HG03469 (cell line): ENCODE data around the gene GFOD2.

Experiments used
- ATAC-seq: cut with Tn5 transposase; IDR thresholded peaks from one replicate; pipeline ENCODE4 v1.9.1; 2021; ENCODE audit warnings: mild to moderate bottlenecking, moderate library complexity, moderate number of reproducible peaks; ENCODE audit not compliant: unreplicated experiment

Gene GFOD2

DNA sequence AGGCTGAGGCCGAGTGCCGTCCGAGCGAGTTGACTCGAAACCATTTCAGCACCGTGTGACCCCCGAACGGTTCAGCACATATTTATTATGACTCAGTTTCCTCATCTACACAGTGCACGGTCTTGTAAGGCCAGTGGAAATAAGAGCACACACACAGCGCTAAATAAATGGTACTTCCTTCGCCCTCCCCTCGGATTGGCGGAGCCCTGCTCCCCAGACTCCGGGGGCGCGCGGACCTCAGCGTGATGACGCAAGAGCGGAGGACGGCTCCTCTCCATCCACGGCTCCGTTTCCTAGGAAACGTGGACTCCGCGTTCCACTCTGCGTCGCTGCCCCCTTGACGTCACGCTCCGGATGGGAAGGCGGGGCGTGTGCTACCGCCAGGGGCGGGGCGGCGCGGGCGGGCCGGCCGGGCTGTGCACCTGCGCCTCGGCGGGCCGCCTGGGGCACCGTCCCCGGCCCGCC lies 58.5 kb downstream of the GFOD2 start, which contains the start of gene PARD6A:
TSS of gene PARD6A (plus strand) at position 397 of the 465 bp plus-strand sequence. CDS start 79 bp downstream, outside the sequence.
- peak; percentile 53 for ATAC-seq

DNA sequence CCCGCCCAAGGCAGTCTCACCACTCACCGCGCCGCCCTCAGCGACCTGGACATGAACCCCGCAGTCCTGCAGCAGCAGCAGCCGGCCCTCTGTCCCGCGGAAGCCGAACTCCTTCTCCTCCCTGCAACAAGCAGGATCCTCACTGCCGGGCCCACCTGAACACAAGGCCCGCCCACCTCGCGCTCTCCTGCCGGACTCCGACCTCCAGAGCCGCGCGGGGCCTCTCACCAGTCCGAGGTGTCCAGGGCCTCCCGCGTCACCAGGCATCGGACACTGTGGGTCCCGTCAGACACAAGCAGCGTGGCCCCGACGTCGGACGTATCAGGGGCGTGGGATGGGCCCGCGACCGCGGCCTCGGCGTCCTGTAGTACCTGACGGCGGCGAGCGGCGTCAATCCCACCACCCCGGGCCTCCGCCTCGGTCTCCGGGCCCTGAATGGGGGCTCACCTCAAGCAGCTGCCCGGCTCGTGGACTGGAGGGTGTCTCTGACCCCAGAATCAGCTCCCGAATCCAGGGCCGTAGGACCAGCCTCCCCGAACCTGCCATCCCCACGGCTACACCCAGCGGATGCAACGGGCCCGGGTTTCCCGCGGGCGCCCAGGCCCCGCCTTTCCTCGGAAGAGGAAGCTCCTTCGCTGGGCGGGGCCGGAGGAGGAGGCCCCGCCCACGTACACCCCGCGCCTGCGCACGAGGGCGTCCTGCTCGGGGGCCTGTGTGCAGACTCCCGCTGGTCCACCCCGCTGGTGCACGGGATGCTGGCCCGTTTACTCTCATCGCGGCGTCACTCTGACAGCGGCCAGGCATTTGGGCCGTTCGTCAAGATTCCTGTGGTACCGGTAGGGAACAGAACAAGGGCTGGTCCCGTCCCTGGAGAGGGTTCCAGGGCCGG lies 59.2 kb downstream of the GFOD2 start, which contains the start of gene ACD:
TSS of gene ACD (minus strand) at position 586 of the 889 bp plus-strand sequence. CDS start at position 546, 40 bp downstream.
- ATAC-seq, result peak; percentile 32

DNA sequence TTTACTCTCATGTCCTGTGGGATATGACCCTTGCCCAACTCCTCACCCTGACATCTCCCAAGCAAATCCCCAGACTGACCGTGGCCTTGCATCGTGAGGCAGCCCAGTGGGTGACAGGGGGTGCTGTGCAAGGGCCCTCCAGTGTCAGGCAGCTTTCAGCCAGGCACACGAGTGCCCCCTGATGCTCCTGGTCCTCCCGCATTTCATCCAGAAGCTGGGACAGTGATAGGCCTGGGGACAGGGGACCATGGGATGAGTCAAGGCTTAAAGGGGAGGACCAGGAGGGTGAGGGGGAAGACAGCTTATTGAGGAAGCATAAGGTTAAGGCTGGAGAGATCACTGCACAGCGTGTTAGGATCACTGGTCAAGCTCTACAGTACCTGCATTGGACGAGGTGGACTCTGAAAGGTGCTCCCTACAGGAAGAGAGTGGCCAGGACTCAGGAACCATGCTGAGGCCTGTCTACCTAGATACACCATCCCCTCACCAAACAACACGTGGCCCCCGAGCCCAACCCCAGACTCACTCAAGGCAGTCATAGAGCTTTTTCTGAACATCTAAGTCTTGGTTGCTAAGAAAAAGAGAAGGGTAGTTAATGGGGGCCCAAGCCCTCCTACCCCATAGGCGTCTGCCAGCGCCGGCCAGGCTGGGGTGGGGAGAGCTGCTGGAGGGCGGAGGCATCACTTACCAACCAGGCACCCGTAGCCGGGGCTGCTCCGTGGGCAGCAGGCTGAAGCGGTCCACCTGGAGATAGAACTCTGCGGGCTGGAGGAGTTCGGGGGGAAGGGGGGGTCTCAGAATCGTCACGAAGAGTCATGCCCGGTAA lies 60.1 kb downstream of the GFOD2 start:
- ATAC-seq, result no peak

DNA sequence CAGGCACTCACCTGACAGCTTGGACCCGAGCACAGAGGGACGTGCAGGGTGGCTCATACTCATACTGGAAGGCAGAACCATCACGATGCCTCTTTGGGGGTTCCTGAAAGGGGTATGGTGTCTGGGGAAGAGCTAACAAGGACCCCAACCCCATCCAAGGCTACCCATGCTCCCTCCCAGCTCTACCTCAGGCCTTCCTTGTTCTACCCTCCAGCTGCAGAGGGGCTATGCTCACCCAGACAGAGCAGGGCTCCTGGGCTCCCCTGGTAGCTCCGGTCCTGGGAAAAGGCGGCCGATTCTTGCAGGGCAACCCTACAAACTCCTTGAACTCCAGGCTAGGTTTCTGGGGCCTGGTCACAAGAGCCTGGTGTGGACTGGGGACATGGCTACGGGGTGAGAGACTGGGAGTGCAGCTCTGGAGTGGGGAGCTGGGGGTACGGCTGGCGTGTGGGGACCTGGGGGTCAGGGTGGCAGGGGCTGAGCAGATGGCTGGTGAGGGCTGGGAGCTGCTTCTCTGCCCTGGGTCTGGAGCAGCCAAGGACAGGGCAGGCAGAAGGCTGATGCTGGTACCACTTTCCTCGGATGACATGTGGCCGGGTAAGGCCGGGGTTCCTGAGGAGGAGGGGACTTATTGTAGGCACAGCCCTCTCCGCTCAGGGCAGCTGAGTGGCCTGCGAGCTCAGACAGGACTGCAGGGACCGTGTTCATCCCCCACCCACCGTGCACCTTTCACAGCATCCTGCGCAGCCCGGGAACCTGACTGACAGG lies 61.2 kb downstream of the GFOD2 start:
- ATAC-seq, result no peak

DNA sequence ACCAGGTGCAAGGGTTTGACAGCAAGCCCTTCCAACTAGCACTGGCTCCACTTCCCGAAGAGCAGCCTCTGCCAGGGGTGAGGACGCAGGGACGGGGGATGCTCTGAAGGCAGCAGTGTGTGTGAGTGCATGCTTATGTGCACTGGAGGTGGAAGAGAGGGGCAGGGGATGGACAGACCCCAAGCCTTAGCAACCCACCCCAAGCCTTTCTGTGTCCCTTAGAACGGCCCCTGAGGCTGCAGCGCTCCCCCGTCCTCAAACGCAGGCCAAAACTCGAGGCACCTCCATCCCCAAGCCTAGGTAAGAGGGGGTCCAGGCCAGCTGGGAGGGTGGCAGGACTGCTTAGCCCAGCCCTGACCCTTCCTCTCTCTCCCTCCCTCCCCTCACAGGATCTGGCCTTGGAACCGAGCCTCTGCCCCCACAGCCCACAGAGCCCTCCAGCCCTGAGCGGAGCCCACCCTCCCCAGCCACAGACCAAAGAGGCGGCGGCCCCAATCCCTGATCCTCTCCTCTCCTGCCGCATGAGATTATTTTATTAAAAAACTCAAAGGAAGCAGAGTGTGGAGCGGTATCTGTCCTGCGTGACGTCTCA lies 62.0 kb downstream of the GFOD2 start:
- no peak for ATAC-seq

DNA sequence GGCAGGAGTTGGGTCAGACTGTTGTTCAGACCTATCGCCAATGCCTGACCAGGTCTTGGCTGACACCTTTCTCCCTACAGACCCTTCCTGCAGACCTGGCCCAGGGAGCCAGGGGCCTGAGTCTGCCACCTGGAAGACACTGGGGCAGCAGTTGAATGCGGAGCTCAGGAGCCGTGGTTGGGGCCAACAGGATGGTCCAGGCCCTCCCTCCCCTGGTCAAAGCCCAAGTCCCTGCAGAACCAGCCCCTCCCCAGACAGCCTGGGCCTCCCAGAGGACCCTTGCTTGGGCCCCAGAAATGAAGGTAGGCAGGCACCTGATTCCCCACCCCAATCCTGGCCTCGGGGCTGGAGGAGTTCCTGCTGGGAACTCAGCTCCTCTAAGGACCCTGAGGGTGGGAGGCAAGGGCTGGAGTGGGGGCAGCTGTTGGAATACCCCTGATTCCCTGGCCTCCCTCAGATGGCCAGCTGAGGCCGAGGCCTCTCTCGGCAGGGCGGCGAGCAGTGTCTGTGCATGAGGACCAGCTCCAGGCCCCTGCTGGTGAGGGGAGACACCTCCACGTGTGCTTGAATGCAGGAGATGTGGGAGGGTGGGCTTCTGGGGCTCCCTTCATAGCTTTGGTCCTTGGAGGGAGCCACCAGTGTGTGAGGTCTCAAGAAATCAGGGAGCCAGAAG lies 62.6 kb downstream of the GFOD2 start:
- no peak for ATAC-seq

DNA sequence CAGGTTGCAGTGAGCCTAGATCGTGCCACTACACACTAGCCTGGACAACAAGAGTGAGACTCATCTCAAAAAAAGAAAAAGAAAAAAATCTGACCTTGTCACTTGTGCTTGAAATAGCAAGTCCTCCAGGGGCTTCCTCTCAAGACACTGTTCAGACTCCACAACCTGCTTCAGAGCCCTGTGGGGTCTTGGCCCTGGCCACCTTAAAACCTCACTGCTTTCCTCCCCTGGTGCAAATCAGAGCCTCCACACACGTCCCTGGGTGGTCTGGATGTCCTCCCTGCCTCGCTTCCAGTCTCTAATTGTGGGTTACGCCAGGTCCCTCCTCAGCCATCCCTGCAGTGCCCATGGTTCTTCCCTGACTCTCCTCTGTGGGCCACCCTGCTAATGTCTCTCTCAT lies 63.8 kb downstream of the GFOD2 start:
- no peak for ATAC-seq

DNA sequence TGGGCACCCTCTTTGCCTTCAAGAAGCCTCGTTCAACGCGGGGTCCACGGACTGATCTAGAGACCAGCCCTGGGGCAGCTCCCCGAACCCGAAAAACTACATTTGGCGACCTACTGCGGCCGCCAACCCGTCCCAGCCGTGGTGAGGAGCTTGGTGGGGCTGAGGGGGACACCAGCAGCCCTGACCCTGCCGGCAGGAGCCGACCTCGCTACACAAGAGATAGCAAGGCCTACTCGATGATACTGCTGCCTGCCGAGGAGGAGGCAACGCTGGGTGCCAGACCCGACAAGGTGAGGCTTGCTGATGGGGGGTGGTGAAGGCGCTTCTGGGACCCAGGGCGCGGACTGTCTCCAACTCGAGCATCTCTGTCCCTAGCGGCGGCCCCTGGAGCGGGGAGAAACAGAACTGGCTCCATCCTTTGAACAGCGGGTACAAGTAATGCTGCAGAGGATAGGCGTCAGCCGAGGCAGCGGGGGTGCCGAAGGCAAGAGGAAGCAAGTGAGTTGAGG lies 64.7 kb downstream of the GFOD2 start:
- ATAC-seq, result no peak

DNA sequence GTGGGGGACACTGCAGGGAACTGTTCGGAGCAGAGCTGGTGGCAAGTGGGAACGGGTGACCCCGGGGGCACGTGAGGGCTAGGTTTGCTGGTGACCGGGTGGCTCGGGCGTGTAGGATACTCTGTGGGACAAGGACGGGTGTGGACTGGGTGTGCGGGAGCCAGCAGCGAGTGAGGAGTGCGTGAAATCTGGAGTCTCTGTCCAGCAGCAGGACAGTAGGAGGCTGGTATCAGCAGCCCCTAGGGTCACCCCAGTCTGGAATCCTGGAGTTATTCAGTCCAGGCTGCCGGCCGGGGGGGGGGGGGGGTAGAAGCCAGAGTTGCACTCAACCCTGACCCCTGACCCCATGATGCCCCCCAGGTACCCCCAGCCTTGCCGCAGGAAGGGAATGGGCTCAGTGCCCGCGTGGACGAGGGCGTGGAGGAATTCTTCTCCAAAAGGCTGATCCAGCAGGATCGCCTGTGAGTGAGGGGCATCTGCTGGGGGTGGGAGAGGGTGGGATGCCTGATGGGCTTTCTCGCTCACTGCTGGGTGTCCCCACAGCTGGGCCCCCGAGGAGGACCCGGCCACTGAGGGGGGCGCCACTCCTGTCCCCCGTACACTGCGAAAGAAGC lies 65.2 kb downstream of the GFOD2 start:
- no peak for ATAC-seq

DNA sequence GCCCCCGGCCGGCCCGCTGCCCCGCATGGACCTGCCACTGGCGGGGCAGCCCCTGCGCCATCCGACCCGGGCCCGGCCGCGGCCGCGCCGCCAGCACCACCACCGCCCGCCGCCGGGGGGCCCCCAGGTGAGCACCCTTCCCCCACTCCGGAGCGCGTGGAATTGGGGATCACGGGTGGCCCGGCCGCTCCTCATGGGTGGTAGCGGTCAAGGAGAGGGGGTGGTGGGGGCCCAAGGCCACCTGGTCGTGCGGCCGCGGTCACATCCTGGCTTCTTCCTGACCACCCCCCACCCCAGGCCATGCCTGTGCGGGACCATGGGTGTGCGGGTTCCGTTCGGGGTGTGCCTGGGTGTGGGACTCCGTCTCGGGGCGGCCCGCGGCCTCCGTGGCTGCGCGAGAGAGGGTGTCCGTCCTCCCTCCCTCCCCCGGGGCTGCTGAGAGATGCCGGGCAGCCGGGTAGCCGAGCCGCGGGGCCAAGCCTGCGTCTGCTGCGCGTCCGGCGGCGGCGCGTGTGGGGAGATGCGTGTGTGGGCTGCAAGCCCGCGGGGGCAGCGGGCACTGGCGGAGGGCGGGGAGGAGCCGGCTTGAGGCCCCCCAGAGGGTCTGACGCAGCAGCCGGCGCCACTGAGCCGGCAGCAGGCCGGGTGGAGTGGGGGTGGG lies 65.9 kb downstream of the GFOD2 start:
- ATAC-seq, result no peak

DNA sequence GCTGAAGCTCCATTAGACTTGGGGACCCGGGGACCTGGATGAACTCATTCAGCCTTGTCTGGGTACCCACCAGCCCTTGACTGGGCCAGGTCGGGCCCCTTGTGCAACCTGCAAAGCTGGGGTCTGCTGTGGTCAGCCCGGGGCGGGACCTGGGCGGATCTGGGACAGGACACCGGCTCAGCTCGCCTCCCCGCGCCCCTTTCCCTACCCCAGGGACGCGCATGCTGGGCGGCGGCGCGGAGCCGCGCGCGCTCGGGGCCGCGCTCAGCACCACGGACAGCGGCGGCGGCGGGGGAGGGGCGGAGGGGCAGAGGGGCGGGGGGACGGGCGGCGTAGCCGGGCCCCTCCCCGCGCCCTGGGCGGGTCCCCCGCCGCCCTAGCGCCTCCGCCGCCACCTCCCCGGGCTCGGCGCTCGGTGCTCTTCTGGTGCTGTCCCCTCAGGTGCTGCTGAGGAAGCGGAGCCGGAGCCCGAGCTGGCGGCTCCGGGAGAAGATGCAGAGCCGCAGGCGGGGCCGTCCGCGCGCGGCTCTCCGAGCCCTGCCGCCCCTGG lies 66.5 kb downstream of the GFOD2 start:
- no peak for ATAC-seq

DNA sequence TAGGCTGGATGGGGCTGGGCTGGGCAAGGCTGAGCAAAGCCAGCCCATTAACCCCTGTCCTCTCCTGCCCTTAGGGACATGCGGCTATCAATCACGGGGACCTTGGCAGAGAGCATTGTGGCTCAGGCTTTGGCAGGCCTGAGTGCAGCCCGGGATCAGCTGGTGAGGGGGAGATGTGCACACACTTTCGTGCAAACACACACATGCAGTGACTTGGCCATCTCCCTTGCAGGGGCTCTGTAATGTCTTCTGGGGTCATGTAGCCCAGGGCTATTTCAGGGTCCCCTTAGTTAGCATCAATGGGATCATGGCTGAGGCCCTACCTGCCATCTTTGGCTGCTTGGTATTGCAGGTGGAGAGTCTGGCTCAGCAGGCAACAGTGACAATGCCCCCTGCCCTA lies 67.3 kb downstream of the GFOD2 start:
- ATAC-seq, result no peak

DNA sequence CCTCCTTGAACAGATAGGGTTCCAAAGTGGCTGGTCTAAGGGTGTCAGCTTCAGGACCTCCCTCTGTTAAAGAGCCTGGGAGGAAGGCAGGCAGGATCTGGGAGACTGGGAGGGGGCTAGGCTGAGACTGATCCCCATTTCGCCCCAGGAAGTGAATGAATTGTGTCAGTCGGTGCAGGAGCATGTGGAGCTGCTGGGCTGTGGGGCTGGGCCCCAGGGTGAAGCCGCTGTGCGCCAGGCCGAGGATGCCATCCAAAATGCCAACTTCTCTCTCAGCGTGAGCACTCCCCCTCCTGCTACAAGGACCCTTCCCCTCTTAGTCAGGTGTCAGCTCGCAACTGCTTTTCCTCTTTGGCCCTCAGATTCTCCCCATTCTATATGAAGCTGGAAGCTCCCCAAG lies 68.1 kb downstream of the GFOD2 start:
- no peak for ATAC-seq

DNA sequence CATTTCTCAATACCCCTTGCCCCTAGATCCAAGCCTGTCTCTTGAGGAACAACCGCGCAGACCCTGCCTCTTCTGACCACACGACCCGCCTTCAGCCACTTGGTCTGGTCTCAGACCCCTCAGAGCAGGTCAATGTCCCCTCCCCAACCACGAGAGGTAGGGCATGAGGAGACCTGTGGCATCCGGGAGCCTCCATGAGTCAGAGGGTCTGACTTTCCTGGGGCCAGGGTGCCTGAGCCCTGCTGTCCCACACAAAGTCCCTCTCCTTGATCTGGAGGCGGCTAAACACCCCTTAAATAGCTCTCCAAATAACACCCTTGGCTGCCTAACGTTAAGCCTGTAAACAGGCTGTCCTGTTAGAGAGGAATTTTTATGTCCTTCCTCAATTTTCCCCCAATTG lies 69.1 kb downstream of the GFOD2 start:
- no peak for ATAC-seq

DNA sequence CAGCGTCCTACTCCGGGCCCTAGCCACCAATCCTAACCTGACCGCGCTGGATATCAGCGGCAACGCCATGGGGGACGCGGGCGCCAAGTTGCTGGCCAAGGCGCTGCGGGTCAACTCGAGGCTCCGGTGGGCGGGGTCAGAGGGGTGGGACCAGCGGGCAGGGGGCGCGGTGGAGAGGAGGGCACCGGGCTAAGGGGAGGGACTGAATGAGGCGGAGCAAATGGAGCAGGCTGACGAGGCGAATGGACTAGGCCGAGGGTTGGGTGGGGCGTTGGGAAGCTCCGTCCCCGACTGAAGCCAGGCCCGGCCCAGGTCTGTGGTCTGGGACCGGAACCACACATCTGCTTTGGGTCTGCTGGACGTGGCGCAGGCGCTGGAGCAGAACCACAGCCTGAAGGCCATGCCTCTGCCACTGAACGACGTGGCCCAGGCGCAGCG lies 69.6 kb downstream of the GFOD2 start:
- no peak for ATAC-seq

DNA sequence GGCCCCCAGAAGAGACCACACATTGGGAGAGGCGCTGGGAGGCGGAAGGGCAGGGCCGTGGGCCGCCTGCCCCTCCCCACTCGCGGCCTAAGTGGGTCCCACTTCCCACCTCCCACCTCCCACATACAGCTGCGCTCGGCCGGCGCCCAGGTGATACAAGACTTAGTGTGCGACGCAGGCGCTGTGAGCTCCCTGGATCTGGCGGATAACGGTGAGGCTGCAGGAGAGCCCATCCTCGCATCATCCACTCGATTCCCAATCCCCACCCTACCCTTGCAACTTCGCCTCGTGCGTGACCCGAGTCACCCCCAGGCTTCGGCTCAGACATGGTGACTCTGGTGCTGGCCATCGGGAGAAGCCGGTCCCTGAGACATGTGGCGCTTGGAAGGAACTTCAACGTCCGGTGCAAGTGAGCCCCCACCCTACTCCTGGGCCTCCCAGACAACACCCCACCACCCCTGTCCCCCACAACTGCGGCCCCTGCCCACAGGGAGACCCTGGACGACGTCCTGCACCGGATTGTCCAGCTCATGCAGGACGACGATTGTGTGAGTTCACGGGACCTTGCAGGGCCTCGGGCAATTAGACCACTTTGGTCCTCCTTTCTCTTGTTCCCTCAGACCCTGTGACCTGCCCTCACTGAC lies 70.2 kb downstream of the GFOD2 start:
- no peak for ATAC-seq

DNA sequence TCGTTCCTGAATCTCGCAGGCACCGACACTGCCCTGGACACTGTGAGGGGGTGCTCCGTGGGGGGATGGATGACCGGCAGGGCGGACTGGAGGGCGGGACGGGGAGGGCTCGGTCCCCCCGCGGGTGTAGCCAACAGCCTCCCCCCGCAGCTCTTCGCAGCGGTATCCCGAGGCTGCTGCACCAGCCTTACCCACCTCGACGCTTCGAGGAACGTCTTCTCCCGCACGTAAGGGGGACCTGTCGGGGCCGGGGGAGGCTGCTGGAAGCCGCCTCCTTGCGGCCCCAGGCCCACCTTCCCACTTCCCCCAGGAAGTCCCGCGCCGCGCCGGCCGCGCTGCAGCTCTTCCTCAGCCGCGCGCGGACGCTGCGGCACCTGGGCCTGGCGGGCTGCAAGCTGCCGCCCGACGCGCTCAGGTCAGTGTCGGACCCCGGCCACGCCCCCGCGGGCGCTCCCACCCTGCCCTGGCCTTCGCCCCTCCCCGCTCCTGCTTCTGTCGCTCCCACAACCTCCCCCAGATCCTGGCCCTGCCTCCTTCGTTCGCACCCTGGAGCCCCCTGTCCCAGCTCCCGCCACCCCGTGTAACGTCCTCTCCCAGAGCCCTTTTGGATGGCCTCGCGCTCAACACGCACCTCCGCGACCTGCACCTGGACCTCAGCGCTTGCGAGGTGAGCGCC lies 70.9 kb downstream of the GFOD2 start:
- ATAC-seq, result no peak
